Left lung (tissue), 10 donors: ENCODE results near the gene TCEA2. TPM values are rescaled to one million over a fixed set of nuclear protein-coding genes. Genes with fewer than 3 reads are reported as not detected.

ENCODE experiments used
- ATAC-seq: fragments of 200-7000 bp; cut with Tn5 transposase; one replicate; pipeline ENCODE4 v1.9.1; 2020; ENCODE audit warnings: moderate library complexity
- DNase-seq, 4 donors: peaks; one replicate each; pipeline ENCODE4 v3.0.0-alpha.2; 2013 to 2020
- H3K27ac ChIP-seq, 2 donors: fragments of 200-600 bp; sonication (generic) in 1 of 2; one replicate each; pipeline versions ENCODE4 v1.5.0 to v1.8.0; 2020 to 2021
- H3K27me3 ChIP-seq, 2 donors: fragments of 200-600 bp; sonication (generic) in 1 of 2; one replicate each; pipeline versions ENCODE4 v1.5.0 to v1.8.0; 2020 to 2021
- H3K36me3 ChIP-seq, 2 donors: fragments of 200-600 bp; sonication (generic) in 1 of 2; one replicate each; pipeline versions ENCODE4 v1.5.0 to v1.8.0; 2020 to 2021
- H3K4me1 ChIP-seq, 2 donors: fragments of 200-600 bp; one replicate each; pipeline ENCODE4 v1.8.0; 2021
- H3K4me3 ChIP-seq, 2 donors: fragments of 200-600 bp; sonication (generic) in 1 of 2; one replicate each; pipeline versions ENCODE4 v1.5.0 to v1.8.0; 2020 to 2021; ENCODE audit warnings: mild to moderate bottlenecking in 1 of 2
- H3K9me3 ChIP-seq, 2 donors: fragments of 200-600 bp; sonication (generic) in 1 of 2; one replicate each; pipeline versions ENCODE4 v1.5.0 to v1.8.0; 2020 to 2021
- CTCF ChIP-seq, 2 donors: fragments of 200-600 bp; sonication (generic) in 1 of 2; IDR thresholded peaks; one replicate each; pipeline versions ENCODE4 v1.5.0 to v1.8.0; 2021; ENCODE audit warnings: antibody characterized with exemption in 2 of 2
- intact Hi-C, 2 donors: fragments of 100-400 bp; cut with DNase I; formaldehyde crosslinking; loops; one replicate each; pipeline versions ENCODE4 v1.11.2 to v1.14.2; 2022
- polyA plus RNA-seq, 6 donors: library from polyadenylated mRNA; unstranded; fragments of 120-200 nt; gene quantifications; one replicate each; pipeline ENCODE4 v1.2.1, GENCODE V29; 2013; ENCODE audit not compliant: insufficient read length in 6 of 6
- total RNA-seq, 2 donors: library from RNA; stranded (reverse); fragmentation: NEBNext Ultra II Directional; extraction: Animal tissue kit (Norgen Biotek cat#: 25700); gene quantifications; one replicate each; pipeline ENCODE4 v1.2.1, GENCODE V29; 2021
- donor health status: DM: no; HTN: yes; CAD: no.
- donor health status: DM: no; HTN: no; CAD: no.

The TCEA2 gene
- total and polyA plus RNA-seq, 8 donors, result 31.2 to 93.0 (median 75.9) TPM

- peaks cover 4 to 16% of the 10 kb centered on the region in 2 donors for H3K4me1 ChIP-seq
- no peak for ATAC-seq
- H3K27me3 ChIP-seq, result peaks cover 42 to 88% of the 10 kb centered on the region in 2 donors
- H3K4me3 ChIP-seq, result peak overlapping the region; percentile 22 to 48
- no peak for TF ChIP-seq CTCF (IDR thresholded peaks at IDR 0.05)
- intact Hi-C loops, result no loop called here
- H3K9me3 ChIP-seq, result no peaks in the 10 kb centered on the region
- DNase-seq, result no peak
- peaks cover 0 to 8% of the 10 kb centered on the region in 2 donors for H3K36me3 ChIP-seq
- peak overlapping the region; percentile 56 to 58 for H3K27ac ChIP-seq
Observed at GRCh38 chr20:64047046-64047389, 16.0 kb upstream of the TCEA2 start.

GRCh38 chr20:64047968-64048401, 15.0 kb upstream of the TCEA2 start:
- intact Hi-C loops, result no loop called here
- peaks cover 36 to 90% of the 10 kb centered on the region in 2 donors for H3K27me3 ChIP-seq
- H3K27ac ChIP-seq, result peak overlapping the region; percentile 56 to 58
- peaks cover 0 to 8% of the 10 kb centered on the region in 2 donors for H3K36me3 ChIP-seq
- DNase-seq, result no peak
- ATAC-seq, result no peak
- no peaks in the 10 kb centered on the region for H3K9me3 ChIP-seq
- TF ChIP-seq CTCF (IDR thresholded peaks at IDR 0.05), result no peak
- peaks cover 0 to 11% of the 10 kb centered on the region in 2 donors for H3K4me1 ChIP-seq
- H3K4me3 ChIP-seq, result peak overlapping the region; percentile 22 to 48

DNA sequence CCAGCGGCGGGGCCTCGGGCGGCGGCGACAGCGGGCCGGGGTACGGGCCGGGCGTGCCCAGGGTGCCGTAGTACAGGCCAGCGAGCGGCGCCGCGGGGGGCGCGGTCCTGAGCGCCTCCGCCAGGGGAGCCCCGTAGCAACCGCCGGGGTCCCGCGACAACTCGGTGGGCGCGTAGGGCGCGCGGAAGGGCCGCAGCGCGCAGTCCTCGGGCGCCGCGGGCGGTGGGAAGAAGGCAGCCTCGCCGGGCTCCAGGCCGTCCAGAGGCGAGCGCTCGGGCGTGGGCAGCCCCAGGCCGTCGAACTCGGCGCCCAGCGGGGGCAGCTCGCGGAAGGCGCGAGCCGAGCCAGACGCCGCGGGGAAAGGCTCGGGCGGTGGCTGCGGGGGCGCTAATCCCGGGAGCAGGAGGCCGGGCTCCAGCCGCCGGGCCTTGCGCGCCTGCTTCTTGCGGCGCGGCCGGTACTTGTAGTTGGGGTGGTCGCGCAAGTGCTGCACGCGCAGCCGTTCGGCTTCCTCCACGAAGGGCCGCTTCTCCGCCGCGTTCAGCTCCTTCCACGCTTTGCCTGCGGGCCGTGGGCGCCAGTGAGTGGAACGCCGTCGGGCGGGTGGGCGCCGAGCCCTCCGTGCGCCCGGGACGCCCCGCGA, 14.5 kb upstream of the TCEA2 start:
- peak overlapping the region; percentile 56 to 58 for H3K27ac ChIP-seq
- H3K4me1 ChIP-seq, result peaks cover 0 to 11% of the 10 kb centered on the region in 2 donors
- peaks cover 0 to 8% of the 10 kb centered on the region in 2 donors for H3K36me3 ChIP-seq
- H3K9me3 ChIP-seq, result no peaks in the 10 kb centered on the region
- peak overlapping the region; percentile 22 to 48 for H3K4me3 ChIP-seq
- TF ChIP-seq CTCF (IDR thresholded peaks at IDR 0.05), result no peak
- DNase-seq, result no peak
- intact Hi-C loops, result no loop called here
- ATAC-seq, result no peak
- peaks cover 36 to 90% of the 10 kb centered on the region in 2 donors for H3K27me3 ChIP-seq

- TF ChIP-seq CTCF (IDR thresholded peaks at IDR 0.05), result no peak
- Histone ChIP-seq H3K9me3 (no peaks in the 10 kb centered on the region), H3K27me3 (peaks cover 36 to 98% of the 10 kb centered on the region in 2 donors), H3K27ac (peak within 1 kb of the TSS; percentile 71 to 73), H3K4me3 (peak within 1 kb of the TSS; percentile 22 to 48), H3K36me3 (peaks cover 0 to 8% of the 10 kb centered on the region in 2 donors), H3K4me1 (peaks cover 0 to 14% of the 10 kb centered on the region in 2 donors)
- peak; percentile 9 for ATAC-seq
- intact Hi-C loops, result no loop called here
- peak in 1 of 4 donors; percentile 74 for DNase-seq
Observed at GRCh38 chr20:64049060-64049877, 13.7 kb upstream of the TCEA2 start, which contains the start of gene SOX18. TSS of gene SOX18 (minus strand) at chr20:64049639. CDS start at chr20:64049516, 123 bp downstream.

GRCh38 chr20:64049878-64050260, 13.1 kb upstream of the TCEA2 start:
- DNase-seq, result no peak
- intact Hi-C loops, result no loop called here

More at GRCh38 chr20:64049878-64050260, 13.1 kb upstream of the TCEA2 start:
- no peaks in the 10 kb centered on the region for H3K9me3 ChIP-seq
- H3K27me3 ChIP-seq, result peaks cover 36 to 100% of the 10 kb centered on the region in 2 donors
- no peak for ATAC-seq
- peaks cover 0 to 20% of the 10 kb centered on the region in 2 donors for H3K4me1 ChIP-seq
- H3K4me3 ChIP-seq, result peak overlapping the region; percentile 2 to 31
- no peak for TF ChIP-seq CTCF (IDR thresholded peaks at IDR 0.05)
- H3K36me3 ChIP-seq, result peaks cover 0 to 8% of the 10 kb centered on the region in 2 donors
- H3K27ac ChIP-seq, result peak overlapping the region; percentile 71 to 73
